DND-41 (cell line): ENCODE measurements around the gene MTFR2.

ENCODE experiments used
- ATAC-seq: fragments of 200-7000 bp; cut with Tn5 transposase; 3 replicates; pipeline ENCODE4 v1.9.1; 2021; ENCODE audit warnings: low read depth; ENCODE audit not compliant: insufficient read depth
- DNase-seq: peaks from one replicate; pipeline ENCODE4 v3.0.0-alpha.2; 2020
- H2AFZ ChIP-seq: 2 replicates; pipeline ENCODE4 v1.6.0; 2012; ENCODE audit warnings: low read depth, low read length
- H3K27ac ChIP-seq: 2 replicates; pipeline ENCODE4 v1.5.1; 2012; ENCODE audit warnings: low read length, inconsistent platforms
- H3K27me3 ChIP-seq: fragments of 200-600 bp; sonication (generic); 2 replicates; pipeline ENCODE4 v1.6.0; 2012; ENCODE audit warnings: low read length, mild to moderate bottlenecking, inconsistent platforms; ENCODE audit not compliant: insufficient read depth, poor library complexity
- H3K36me3 ChIP-seq: 2 replicates; pipeline ENCODE4 v1.5.1; 2012; ENCODE audit warnings: low read length, inconsistent platforms; ENCODE audit not compliant: insufficient read depth
- H3K4me1 ChIP-seq: 2 replicates; pipeline ENCODE4 v1.5.1; 2012; ENCODE audit warnings: mild to moderate bottlenecking, low read length; ENCODE audit not compliant: insufficient read depth
- H3K4me2 ChIP-seq: 2 replicates; pipeline ENCODE4 v1.6.0; 2012; ENCODE audit warnings: mild to moderate bottlenecking, moderate library complexity, low read length, inconsistent platforms; ENCODE audit not compliant: insufficient read depth
- H3K4me3 ChIP-seq, 2 experiments: fragments of 200-600 bp in 1 of 2; shearing (Covaris generic) in 1 of 2; 2 replicates each; pipeline ENCODE4 v1.5.1; 2012 to 2016; ENCODE audit warnings: inconsistent platforms in 2 of 2, low read length in 2 of 2, mild to moderate bottlenecking in 2 of 2, low read depth in 1 of 2, moderate library complexity in 1 of 2
- H3K79me2 ChIP-seq: 2 replicates; pipeline ENCODE4 v1.6.0; 2012; ENCODE audit warnings: low read length, inconsistent platforms; ENCODE audit not compliant: insufficient read depth
- H3K9ac ChIP-seq: 2 replicates; pipeline ENCODE4 v1.6.0; 2012; ENCODE audit warnings: low read depth, mild to moderate bottlenecking, inconsistent platforms, low read length, moderate library complexity
- H3K9me3 ChIP-seq: 2 replicates; pipeline ENCODE4 v1.5.1; 2012; ENCODE audit warnings: low read length, moderate library complexity, mild to moderate bottlenecking, inconsistent platforms; ENCODE audit not compliant: insufficient read depth, severe bottlenecking
- H4K20me1 ChIP-seq: 2 replicates; pipeline ENCODE4 v1.6.0; 2012; ENCODE audit warnings: low read length; ENCODE audit not compliant: insufficient read depth
- CTCF ChIP-seq: IDR thresholded peaks from 2 replicates; pipeline ENCODE4 v1.5.1; 2012; ENCODE audit warnings: borderline replicate concordance, low read length, moderate library complexity, mild to moderate bottlenecking; ENCODE audit not compliant: poor library complexity, severe bottlenecking; ENCODE audit errors: extremely low read depth
- EZH2 ChIP-seq: IDR thresholded peaks from 3 replicates; pipeline ENCODE4 v1.6.1; 2012; ENCODE audit warnings: borderline replicate concordance, low read depth, mild to moderate bottlenecking, moderate library complexity, low read length, inconsistent platforms; ENCODE audit not compliant: severe bottlenecking

The MTFR2 gene

GRCh38 chr6:136265101-136265500 is 15.0 kb upstream of the MTFR2 start:
- H3K27ac ChIP-seq, result no peak overlapping the region
- TF ChIP-seq EZH2 (no peak), CTCF (no peak)
- no peak overlapping the region for H3K4me3 ChIP-seq
- ATAC-seq (no peak), DNase-seq (no peak)
- H3K36me3 ChIP-seq, result peaks cover 98% of the 10 kb centered on the region
- H4K20me1 ChIP-seq, result peaks cover 47% of the 10 kb centered on the region
- H3K79me2 ChIP-seq, result peaks cover 72% of the 10 kb centered on the region
- no peak overlapping the region for H2AFZ ChIP-seq
- H3K27me3 ChIP-seq, result no peaks in the 10 kb centered on the region
- H3K9me3 ChIP-seq, result no peaks in the 10 kb centered on the region
- no peak overlapping the region for H3K4me2 ChIP-seq
- no peak overlapping the region for H3K9ac ChIP-seq
- no peaks in the 10 kb centered on the region for H3K4me1 ChIP-seq

GRCh38 chr6:136262940-136263339 is 12.8 kb upstream of the MTFR2 start:
- Histone ChIP-seq H3K4me3 (no peak overlapping the region), H3K4me1 (no peaks in the 10 kb centered on the region), H3K4me2 (no peak overlapping the region), H3K9me3 (no peaks in the 10 kb centered on the region), H3K27me3 (no peaks in the 10 kb centered on the region), H3K27ac (no peak overlapping the region), H3K79me2 (peaks cover 59% of the 10 kb centered on the region), H3K9ac (no peak overlapping the region), H2AFZ (no peak overlapping the region), H3K36me3 (peaks cover 98% of the 10 kb centered on the region), H4K20me1 (peaks cover 53% of the 10 kb centered on the region)
- TF ChIP-seq CTCF (no peak), EZH2 (no peak)
- no peak for DNase-seq
- no peak for ATAC-seq

- Histone ChIP-seq H3K36me3 (peaks cover 33% of the 10 kb centered on the region), H3K79me2 (peaks cover under 1% of the 10 kb centered on the region), H4K20me1 (peaks cover 12% of the 10 kb centered on the region), H3K4me2 (no peak overlapping the region), H3K4me1 (peaks cover 18% of the 10 kb centered on the region), H3K4me3 (no peak overlapping the region), H2AFZ (no peak overlapping the region), H3K9me3 (no peaks in the 10 kb centered on the region), H3K9ac (no peak overlapping the region), H3K27ac (no peak overlapping the region), H3K27me3 (no peaks in the 10 kb centered on the region)
- TF ChIP-seq EZH2, result no peak
- no peak for TF ChIP-seq CTCF
- ATAC-seq, result no peak
- no peak for DNase-seq
Measured at GRCh38 chr6:136254851-136255466, 4.8 kb upstream of the MTFR2 start.

- H2AFZ ChIP-seq, result no peak overlapping the region
Measured at GRCh38 chr6:136253734-136254133, 3.6 kb upstream of the MTFR2 start.

More at GRCh38 chr6:136253734-136254133, 3.6 kb upstream of the MTFR2 start:
- no peak overlapping the region for H3K4me3 ChIP-seq
- H4K20me1 ChIP-seq, result peaks cover 5% of the 10 kb centered on the region
- H3K9ac ChIP-seq, result no peak overlapping the region
- ATAC-seq (no peak), DNase-seq (no peak)
- peaks cover 25% of the 10 kb centered on the region for H3K4me1 ChIP-seq
- peaks cover 25% of the 10 kb centered on the region for H3K36me3 ChIP-seq
- H3K79me2 ChIP-seq, result peaks cover 13% of the 10 kb centered on the region
- no peaks in the 10 kb centered on the region for H3K27me3 ChIP-seq
- no peak overlapping the region for H3K4me2 ChIP-seq
- no peak overlapping the region for H3K27ac ChIP-seq
- TF ChIP-seq CTCF, result no peak
- H3K9me3 ChIP-seq, result no peaks in the 10 kb centered on the region
